Gastrocnemius medialis (tissue), 4 donors: Measurements from ENCODE around the gene SLAMF1.

Source experiments
- POLR2A ChIP-seq, 2 donors: fragments of 450-650 bp; IDR thresholded peaks; one replicate each; pipeline ENCODE4 v1.6.1; 2017; ENCODE audit warnings: antibody characterized with exemption in 2 of 2, mild to moderate bottlenecking in 2 of 2, moderate library complexity in 2 of 2
- TF ChIP-seq, protein P1 (sequence below), 5 experiments: fragments of 450-650 bp in 3 of 5; fragments of 200-600 bp in 2 of 5; sonication (generic) in 2 of 5; IDR thresholded peaks in 4 of 5; conservative IDR thresholded peaks in 1 of 5; 1 replicate in 4 of 5; 2 replicates in 1 of 5; pipeline ENCODE4 v1.5.1; 2016 to 2019; ENCODE audit warnings: antibody characterized with exemption in 5 of 5, mild to moderate bottlenecking in 3 of 5, moderate library complexity in 3 of 5

DNA sequence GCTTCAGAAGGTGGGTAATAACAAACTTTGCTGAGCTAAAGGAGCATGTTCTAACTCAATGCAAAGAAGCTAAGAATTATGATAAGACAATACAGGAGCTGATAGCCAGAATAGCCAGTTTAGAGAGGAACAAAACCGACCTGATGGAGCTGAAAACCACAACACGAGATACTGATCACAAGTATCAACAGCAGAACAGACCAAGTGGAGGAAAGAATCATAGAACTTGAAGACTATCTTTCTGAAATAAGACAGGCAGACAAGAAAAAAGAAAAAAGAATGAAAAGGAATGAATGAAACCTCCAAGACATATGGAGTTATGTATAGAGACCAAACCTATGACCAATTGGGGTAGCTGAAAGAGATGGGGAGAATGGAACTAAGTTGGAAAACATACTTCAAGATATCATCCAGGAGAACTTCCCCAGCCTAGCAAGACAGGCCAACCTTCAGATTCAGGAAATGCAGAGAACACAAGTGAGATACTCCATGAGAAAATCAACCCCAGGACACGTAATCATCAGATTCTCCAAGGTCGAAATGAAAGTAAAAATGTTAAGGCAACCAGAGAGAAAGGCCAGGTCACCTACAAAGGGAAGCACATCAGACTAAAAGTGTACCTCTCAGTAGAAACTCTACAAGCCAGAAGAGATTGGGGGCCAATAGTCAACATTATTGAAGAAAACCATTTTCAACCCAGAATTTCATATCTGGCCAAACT is 88.0 kb downstream of the SLAMF1 start:
- TF ChIP-seq, protein P1, sequence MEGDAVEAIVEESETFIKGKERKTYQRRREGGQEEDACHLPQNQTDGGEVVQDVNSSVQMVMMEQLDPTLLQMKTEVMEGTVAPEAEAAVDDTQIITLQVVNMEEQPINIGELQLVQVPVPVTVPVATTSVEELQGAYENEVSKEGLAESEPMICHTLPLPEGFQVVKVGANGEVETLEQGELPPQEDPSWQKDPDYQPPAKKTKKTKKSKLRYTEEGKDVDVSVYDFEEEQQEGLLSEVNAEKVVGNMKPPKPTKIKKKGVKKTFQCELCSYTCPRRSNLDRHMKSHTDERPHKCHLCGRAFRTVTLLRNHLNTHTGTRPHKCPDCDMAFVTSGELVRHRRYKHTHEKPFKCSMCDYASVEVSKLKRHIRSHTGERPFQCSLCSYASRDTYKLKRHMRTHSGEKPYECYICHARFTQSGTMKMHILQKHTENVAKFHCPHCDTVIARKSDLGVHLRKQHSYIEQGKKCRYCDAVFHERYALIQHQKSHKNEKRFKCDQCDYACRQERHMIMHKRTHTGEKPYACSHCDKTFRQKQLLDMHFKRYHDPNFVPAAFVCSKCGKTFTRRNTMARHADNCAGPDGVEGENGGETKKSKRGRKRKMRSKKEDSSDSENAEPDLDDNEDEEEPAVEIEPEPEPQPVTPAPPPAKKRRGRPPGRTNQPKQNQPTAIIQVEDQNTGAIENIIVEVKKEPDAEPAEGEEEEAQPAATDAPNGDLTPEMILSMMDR (IDR thresholded peaks at IDR 0.05 in 4 of 5, conservative IDR thresholded peaks at IDR 0.05 in 1 of 5): no peak
- no peak for TF ChIP-seq POLR2A (IDR thresholded peaks at IDR 0.05)
